ENCODE results near the gene DNAJB8. TPM values are rescaled to one million over a fixed set of nuclear protein-coding genes. Genes with fewer than 3 reads are reported as not detected.
A peak's percentile ranks its signal among the peaks of the same experiment; 100 is the strongest.

DNAJB8 gene
- total and polyA plus RNA-seq, 9 of the 15 experiments (the other 6 are each of a cell fraction or from before 2014, with no cell fraction given): not detected

DNA sequence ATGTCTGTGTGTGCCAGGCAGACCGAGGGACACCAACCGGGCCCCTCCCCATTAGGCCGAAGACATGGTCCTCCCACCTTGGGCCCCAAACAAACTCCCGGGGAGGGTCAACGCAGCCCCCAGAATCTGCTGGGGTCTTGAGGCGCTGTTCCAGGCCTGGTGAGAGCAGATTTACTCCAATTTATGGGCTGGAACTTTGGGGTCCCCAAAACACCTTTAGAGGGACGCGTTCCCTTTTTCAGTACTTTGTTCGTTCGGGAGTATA, 23.9 kb upstream of the DNAJB8 start:
- peak overlapping the region; percentile 98 for H3K9ac ChIP-seq (ENCODE audit: insufficient read depth in 1 of 2, low read depth in 2 of 2, low read length in 2 of 2)
- ATAC-seq: no peak
- no peaks in the 10 kb centered on the region for H3K9me1 ChIP-seq (ENCODE audit: control insufficient read depth, insufficient read depth, low read length)
- ChIA-PET CTCF (ENCODE audit: low intra/inter-chr PET ratio) (no interaction called here), POLR2A (interaction anchor here (1.1 to 2.0 kb wide), 3 partner anchors 44 to 94 kb away, joined by 3 to 5 read pairs (median 4); no protein-coding TSS in a partner anchor)
- H3K4me2 ChIP-seq (ENCODE audit: insufficient read depth, low read length): peak overlapping the region; percentile 92
- no peak for DNase-seq (ENCODE audit: extremely low read depth in 1 of 4, low spot score in 3 of 4)
- no peaks in the 10 kb centered on the region for H3K9me3 ChIP-seq (replicated peaks; ENCODE audit: control insufficient read depth, insufficient read depth, low read depth, low read length)
- TF ChIP-seq, protein P1, sequence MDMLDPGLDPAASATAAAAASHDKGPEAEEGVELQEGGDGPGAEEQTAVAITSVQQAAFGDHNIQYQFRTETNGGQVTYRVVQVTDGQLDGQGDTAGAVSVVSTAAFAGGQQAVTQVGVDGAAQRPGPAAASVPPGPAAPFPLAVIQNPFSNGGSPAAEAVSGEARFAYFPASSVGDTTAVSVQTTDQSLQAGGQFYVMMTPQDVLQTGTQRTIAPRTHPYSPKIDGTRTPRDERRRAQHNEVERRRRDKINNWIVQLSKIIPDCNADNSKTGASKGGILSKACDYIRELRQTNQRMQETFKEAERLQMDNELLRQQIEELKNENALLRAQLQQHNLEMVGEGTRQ (CRISPR knock-in tag; IDR thresholded peaks at IDR 0.05): no peak
- TF ChIP-seq ZBTB7A (IDR thresholded peaks at IDR 0.05; ENCODE audit: borderline replicate concordance, control insufficient read depth, low read depth, low read length) (0 out of 2 replicates have a peak, but pooled peaks have one; percentile 12), PPARD (CRISPR knock-in tag; IDR thresholded peaks at IDR 0.05) (no peak), POLR2A (conservative IDR thresholded peaks at IDR 0.05) (peak; percentile 6; the same call in 1 of the 2 replicates), ZFX (CRISPR knock-in tag; IDR thresholded peaks at IDR 0.05) (peak; percentile 36; the same call in 1 of the 2 replicates), ZNF282 (CRISPR knock-in tag; IDR thresholded peaks at IDR 0.05) (no peak), U2AF1 (optimal IDR thresholded peaks at IDR 0.05; ENCODE audit: low read depth, low read length) (no peak)
- TF ChIP-seq, protein P2, sequence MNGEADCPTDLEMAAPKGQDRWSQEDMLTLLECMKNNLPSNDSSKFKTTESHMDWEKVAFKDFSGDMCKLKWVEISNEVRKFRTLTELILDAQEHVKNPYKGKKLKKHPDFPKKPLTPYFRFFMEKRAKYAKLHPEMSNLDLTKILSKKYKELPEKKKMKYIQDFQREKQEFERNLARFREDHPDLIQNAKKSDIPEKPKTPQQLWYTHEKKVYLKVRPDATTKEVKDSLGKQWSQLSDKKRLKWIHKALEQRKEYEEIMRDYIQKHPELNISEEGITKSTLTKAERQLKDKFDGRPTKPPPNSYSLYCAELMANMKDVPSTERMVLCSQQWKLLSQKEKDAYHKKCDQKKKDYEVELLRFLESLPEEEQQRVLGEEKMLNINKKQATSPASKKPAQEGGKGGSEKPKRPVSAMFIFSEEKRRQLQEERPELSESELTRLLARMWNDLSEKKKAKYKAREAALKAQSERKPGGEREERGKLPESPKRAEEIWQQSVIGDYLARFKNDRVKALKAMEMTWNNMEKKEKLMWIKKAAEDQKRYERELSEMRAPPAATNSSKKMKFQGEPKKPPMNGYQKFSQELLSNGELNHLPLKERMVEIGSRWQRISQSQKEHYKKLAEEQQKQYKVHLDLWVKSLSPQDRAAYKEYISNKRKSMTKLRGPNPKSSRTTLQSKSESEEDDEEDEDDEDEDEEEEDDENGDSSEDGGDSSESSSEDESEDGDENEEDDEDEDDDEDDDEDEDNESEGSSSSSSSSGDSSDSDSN (IDR thresholded peaks at IDR 0.05; ENCODE audit: borderline replicate concordance in 1 of 2, low read depth in 2 of 2, low read length in 2 of 2): peak in 1 of 2 experiments; percentile 70; a peak in 1 of 4 replicates
- TF ChIP-seq, protein P3, sequence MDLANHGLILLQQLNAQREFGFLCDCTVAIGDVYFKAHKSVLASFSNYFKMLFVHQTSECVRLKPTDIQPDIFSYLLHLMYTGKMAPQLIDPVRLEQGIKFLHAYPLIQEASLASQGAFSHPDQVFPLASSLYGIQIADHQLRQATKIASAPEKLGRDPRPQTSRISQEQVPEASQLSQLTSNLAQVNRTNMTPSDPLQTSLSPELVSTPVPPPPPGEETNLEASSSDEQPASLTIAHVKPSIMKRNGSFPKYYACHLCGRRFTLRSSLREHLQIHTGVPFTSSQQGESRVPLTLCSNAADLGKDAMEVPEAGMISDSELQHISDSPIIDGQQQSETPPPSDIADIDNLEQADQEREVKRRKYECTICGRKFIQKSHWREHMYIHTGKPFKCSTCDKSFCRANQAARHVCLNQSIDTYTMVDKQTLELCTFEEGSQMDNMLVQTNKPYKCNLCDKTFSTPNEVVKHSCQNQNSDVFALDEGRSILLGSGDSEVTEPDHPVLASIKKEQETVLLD (IDR thresholded peaks at IDR 0.05): no peak
- TF ChIP-seq, protein P4, sequence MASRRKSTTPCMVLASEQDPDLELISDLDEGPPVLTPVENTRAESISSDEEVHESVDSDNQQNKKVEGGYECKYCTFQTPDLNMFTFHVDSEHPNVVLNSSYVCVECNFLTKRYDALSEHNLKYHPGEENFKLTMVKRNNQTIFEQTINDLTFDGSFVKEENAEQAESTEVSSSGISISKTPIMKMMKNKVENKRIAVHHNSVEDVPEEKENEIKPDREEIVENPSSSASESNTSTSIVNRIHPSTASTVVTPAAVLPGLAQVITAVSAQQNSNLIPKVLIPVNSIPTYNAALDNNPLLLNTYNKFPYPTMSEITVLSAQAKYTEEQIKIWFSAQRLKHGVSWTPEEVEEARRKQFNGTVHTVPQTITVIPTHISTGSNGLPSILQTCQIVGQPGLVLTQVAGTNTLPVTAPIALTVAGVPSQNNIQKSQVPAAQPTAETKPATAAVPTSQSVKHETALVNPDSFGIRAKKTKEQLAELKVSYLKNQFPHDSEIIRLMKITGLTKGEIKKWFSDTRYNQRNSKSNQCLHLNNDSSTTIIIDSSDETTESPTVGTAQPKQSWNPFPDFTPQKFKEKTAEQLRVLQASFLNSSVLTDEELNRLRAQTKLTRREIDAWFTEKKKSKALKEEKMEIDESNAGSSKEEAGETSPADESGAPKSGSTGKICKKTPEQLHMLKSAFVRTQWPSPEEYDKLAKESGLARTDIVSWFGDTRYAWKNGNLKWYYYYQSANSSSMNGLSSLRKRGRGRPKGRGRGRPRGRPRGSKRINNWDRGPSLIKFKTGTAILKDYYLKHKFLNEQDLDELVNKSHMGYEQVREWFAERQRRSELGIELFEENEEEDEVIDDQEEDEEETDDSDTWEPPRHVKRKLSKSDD (conservative IDR thresholded peaks at IDR 0.05; ENCODE audit: low read length): no peak
- H3K27ac ChIP-seq (ENCODE audit: extremely low read depth, low read depth, low read length): peak overlapping the region; percentile 98
- peaks cover 19% of the 10 kb centered on the region for H4K20me1 ChIP-seq (replicated peaks; ENCODE audit: control insufficient read depth, insufficient read depth, low read length)
- intact Hi-C loops (cut with micrococcal nuclease) (loop anchor here (10.0 kb wide), 2 partner anchors 176 to 416 kb away; no protein-coding TSS in a partner anchor), in situ Hi-C loops (cut with MboI) (no loop called here)
- BruUV-seq (replicated peaks): no TSS peak
- peak overlapping the region; percentile 98 for H3K4me3 ChIP-seq
- H3K4me1 ChIP-seq (replicated peaks in 1 of 2; ENCODE audit: control insufficient read depth in 2 of 2, insufficient read depth in 2 of 2, low read length in 2 of 2): peaks cover 20 to 83% of the 10 kb centered on the region in 2 experiments
- H3K36me3 ChIP-seq (ENCODE audit: control insufficient read depth, insufficient read depth, low read length): peaks cover 64% of the 10 kb centered on the region; the same call in 2 of the 3 replicates
- H3K79me2 ChIP-seq (ENCODE audit: control insufficient read depth, insufficient read depth, low read length): peaks cover 100% of the 10 kb centered on the region
- no peaks in the 10 kb centered on the region for H3K27me3 ChIP-seq (ENCODE audit: control insufficient read depth in 2 of 2, insufficient read depth in 2 of 2, low read length in 2 of 2)
- H2AFZ ChIP-seq (ENCODE audit: low read depth, low read length): no peak overlapping the region
- 0% methylated on average over 10 of the region's 10 CpGs for WGBS (ENCODE audit: insufficient coverage, low coverage, missing lambda C conversion rate)
- no peak for FAIRE-seq

Data from K562 (cell line).